GM19238 (cell line): Measurements from ENCODE around the gene ZCCHC14.
"Not testable (repeated sequence)": the region's sequence is repeated elsewhere in the genome, so short reads cannot be mapped to it uniquely, and the experiment has no call there.

Experiments
- DNase-seq: peaks from one replicate; pipeline ENCODE4 v3.0.0; 2011; ENCODE audit warnings: low spot score; ENCODE audit not compliant: insufficient read length

ZCCHC14 gene

DNA sequence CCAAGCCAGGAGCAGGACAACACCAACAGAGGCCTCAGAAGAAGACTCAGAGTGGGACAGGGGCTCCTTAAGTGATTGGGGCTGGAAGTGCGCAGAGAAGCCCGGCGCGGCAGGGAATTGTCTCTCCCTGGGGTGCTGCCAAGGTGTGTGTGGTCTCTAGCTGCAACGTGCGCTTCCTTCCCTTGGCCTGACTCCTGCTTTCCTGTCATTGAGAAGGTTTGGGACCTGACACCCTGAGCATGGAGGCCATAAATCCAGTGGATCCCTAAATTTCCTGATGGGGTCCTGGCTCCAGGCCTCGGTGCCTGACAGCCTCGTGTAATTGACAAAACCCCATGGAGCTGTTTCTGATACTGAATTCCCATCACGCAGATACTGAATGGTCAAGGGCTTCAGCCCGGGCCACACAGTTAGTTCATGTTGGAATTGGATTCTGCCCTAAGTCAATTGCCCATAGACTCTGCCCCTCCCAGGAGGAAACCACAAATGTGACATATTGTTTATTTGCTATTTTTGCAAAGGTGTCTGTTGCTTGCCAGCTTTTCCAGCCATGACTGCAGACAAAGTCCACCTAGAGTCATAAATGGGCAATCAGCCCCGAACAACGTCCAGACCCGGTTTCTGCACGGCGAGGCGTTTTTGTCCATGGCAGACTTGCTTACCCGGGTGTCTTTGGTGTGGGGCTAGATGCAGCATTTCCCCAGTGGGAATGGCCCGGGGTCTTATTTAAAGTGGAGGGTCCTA, 4.4 kb upstream of the ZCCHC14 start:
- DNase-seq = not testable (repeated sequence)

DNA sequence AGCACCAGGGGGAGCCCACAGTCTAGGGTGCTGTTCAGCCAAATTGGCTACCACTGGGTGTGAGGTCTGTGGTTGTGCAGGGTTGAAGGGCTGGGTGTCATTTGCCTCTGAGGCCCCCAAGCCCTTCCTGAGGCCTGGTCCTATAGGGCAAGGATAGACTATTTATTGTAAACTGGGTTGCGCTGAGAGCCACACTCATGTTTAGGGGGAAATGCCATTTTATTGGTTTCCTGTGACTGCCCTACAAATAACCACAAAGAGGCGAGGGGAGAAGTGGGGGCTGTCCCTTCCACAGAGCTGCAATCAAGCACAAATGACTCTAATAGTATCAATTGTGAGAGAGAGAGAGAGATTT, 3.6 kb upstream of the ZCCHC14 start:
- no peak for DNase-seq

DNA sequence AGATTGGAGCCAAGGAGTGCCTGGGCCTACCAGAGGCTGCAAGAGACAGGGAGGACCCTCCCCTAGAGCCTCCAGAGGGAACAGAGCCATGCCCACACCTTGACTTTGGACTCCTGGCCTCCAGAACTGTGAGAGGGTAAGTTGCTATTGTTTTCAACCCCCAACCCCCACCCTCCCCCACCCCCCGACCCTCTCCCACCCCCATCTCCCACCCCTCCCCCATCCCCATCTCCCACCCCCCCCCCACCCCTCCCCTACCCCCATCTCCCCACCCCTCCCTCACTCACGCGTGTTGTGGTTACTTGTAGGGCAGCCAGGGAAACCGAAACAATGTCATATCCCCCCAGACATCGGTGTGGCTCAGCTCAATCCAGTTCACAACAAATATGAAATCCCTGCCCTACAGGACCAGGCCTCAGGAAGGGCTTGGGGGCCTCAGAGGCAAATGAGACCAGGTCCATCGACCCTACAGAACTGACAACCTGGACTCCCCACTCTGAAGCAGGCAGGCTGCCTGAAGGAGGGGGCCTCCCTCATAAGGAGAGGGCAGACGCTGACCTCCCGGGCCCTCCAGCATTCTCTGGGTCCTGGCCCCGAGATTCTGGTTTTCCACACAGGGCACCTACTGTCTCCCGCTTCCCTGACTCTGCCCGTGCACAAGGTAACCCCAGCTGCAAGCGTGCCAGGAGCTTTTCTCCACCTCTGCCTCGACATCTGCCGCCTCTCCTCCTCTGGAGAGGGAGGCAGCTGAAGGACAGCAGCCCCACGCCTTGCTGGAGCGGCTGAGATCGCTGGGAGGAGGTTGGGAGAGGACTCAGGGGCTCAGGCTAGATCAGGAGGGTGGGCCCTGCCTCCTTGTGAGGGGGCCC, 3.0 kb upstream of the ZCCHC14 start:
- no peak for DNase-seq

DNA sequence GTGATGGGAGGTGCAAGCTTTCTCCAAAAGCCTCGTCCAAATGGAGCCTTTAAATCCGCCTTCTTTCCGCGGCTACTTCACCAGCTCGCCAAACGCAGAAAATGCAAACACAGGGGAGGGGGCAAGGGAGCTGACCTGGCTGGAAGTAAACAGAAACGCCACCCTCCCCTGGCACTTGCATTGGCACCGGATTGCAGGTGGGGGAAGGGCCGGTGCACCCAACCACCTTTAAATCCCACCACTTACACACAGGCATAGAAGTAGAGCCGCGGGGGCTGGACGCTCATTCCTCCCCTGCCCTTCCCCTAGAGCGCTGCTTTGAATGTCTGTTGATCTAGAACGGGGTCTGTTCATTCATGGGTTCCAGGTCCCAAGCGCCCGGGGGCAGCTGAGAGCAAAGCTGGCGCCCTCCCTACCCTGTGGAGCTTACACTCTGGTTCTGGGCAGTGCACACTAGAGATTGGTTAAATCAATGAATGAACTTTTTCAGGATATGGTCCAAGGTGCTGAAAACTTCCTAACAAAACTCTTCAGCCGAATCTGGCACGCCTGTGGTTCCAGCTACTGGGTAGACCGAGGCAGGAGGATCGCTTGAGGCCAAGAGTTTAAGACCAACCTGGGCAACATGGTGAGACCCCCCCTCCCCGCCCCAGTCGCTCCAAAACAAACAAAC, 920 bp upstream of the ZCCHC14 start:
- DNase-seq = no peak

DNA sequence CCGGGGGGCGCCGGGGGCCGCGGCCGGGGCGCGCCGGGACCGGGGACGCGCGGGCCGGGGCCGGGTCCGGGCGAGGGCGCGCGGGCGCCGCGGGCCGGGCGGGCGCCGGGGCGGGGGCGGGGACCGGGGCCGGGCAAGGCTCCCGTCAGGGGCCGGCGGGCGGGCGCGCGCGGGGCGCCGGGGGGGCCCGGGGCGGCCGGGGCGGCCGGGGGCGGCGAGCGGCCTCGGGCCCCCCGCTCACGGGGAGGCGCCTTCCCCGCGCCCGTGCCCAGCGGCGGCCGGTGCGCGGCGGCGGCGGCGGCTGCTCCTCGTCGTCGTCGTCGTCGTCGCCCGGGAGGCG, 563 bp downstream of the ZCCHC14 start:
- DNase-seq = no peak

DNA sequence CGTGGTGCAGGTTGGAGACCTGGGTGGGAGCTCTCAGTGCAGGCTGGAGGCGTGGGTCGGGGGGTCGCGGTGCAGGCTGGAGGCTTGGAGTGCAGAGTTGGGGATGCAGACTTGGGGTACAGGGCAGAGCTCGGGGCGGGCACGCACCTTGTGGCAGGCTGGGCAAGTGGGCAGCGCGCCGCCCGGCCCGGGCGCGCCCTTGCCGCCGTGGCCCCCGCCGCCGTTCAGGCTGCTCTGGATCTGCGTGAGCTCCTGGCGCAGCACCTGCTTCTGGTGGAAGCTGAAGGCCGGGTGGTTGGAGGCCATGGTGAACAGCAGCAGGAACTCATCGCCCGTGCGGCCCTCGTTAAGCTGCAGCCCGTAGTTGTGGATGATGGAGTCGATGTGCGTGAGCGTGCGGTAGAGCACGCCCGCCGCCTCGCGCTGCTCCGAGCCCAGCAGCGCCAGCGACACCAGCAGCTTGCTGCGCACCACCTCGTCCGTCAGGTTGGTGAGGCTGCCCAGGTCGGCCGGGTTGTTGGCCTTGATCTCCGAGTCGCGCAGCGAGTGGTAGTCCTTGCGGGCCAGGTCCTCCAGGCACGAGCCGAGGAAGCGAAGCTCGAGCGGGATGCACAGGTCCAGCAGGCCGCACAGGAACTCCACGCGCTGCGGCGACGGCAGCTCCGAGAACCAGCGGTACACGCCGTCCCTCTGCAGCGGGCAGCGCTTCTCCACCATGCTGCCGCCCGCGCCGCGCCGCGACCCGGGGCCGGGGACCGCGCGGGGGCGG, 1.1 kb downstream of the ZCCHC14 start:
- no peak for DNase-seq

DNA sequence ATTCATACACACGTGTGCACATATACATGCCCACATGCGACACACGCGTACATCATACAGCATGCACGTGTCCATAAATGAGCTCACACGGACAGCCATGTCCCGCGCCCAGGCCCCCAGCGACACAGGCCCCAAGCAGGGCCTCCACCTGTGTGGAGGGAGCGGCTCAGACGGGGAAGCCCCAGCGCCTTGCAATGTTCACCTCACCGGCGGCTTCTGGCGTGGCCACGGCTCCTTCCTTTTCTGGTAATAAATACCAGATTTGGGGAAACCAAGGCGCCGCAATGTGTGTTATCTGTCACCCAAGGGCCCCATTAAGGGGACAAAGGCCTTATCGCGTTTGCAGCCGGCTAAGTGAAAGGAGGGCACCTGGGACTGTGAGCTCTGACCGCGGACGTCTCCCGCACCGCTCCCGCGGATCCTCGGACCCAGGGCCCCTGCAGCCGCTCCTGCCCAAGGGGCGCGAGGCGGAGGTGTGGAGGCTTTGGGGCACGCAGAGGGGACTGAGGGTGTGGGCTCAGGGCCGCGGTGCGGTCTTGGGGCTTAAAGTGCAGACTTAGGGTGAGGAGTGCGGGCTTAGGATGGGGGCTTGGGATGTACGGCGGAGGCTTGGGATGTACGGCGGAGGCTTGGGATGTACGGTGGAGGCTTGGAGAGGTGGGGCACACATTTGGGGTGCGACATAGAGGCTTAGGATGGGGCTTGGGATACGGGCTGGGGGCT, 1.9 kb downstream of the ZCCHC14 start:
- not testable (repeated sequence) for DNase-seq

DNA sequence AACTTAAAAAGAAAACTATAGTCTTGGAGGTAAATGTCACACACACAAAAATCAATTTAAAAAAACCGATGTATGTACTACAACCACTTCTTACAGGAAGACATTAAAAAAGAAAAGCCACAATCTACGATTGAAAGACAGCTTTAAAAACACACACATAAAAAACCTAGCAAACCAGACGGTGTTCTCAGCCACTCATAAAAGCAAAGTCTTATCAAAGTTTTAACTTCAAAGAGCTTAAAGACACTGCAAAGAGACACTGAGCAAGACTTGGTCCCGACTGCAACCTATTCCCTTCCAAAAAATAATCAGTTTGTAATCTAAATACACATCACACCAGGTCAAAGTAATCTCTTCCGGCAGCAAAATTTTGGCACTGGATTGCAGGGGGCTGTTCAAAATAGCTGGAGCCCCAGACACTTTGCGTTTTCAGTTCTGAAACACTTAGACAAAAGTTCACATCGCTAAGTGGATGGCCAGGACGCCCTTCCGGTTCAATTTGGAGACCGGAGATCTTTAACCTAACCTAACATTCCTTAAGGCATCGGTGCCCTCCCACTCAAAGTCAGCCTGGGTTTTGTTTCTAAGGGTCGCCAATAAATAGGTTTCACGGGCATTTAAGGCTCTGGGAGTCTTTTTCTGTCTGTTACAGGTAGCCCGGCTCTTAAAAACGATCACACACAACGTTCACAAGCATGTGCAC, 2.6 kb downstream of the ZCCHC14 start:
- DNase-seq = no peak

DNA sequence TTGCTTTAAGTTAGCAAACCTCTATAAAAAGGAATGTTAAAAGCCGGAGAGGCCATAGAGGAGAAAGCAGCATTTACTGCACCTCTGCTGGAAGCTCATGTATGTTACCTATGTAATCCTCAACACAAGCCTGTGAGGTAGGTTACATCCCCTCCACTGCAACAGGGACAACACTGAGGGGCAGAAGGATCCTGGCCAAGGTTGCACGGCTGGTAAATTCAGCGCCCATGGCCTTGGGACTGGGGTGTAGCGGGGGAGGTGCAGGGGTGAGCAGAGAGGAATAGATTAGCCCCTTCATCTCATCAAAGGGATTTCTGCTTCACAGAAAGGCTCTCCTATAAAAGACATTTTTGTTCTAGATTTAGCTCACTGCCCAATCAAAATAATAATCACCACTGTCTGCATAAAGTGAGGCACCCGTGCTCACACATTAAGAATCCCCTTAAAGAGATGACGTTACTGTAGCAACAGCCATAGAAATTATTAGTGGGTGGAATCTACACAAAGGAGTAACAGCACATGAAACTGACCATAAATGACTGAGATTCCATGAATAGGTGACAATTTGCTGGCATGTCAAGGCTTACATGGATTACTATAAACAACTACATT, 3.3 kb downstream of the ZCCHC14 start:
- no peak for DNase-seq

DNA sequence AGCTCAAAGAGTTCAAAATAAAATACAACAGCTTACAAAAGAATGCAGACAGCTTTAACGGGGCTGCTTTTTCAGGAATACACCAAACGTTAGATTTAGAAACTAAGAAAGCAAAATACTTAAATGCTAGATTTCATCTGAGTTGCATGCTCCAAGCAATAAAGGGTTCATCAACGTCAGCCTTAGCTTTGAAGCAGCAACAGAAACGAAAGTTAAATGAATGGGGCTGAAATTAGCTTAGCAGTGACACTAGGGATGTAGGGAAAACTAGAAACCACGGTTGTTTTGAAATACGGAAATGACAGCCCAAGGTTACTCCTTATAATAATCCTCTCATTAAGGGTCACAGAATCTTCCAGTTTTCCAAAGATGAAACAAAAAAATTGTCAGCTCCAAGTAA, 3.9 kb downstream of the ZCCHC14 start:
- not testable (repeated sequence) for DNase-seq

DNA sequence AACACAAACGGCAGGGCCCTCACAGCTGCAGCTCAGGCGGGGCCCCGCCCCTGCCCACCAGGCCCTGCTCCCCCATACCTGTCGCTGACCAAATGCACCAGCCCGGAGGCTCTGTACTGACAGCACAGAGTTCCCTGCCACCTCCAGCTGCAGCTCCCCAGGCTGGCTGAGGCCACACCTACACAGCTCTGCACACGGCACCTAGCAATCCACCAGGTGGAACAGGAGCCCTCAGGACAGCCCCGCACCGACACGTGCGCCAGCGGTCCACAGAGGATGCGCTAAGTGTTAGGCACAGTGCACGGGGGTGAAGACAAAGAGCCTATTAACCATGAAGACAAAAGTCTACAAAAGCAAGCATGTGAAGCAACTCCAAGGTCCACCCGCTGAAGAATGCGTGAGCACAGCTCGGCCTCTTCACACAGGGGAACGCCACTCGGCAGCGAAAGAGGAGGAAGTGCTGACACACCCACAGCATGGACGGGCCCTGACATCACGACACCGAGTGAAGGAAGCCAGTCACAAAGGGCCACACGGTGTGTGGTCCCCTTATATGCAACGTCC, 5.4 kb downstream of the ZCCHC14 start:
- no peak for DNase-seq

DNA sequence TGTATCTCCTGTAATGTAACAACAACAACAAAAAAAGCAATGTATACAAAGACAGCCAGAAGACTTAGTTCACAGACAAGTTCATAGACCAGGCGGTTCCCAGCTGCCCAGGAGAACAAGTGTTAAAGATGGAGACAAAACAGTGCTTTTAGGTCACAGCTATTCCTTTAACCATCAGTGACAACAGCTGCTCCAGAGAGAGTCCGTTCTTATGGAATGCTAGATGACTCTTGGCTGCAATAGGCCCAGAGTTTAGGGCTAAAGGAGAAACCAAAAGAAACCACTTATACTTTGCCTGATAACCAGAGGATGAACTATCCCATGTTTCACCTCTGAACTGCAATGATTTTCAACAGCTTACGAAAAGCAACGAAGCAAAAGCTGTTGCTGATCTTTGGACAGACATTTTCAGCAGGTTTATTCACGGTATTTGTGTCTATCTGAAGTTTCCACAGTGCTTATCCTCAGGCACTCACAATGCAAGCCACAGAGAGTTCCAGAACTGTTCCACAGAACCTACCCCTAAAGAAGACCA, 6.0 kb downstream of the ZCCHC14 start:
- no peak for DNase-seq

DNA sequence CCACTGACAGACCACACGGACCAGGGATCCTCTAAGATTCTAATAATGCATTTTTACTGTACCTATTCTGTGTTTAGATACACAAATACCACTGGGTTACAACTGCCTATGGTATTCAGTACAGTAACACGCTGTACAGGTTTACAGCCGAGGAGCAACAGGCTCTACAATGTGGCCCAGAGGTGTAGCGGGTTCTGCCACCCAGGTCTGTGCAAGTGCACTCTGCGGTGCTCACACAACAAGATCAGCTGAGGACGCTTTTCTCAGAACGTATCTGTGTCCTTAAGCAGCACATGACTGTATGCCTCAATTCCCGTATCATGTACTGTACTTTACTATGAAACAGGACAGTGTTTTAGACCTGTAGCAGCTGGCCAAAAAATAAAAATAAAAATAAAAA, 6.5 kb downstream of the ZCCHC14 start:
- DNase-seq = no peak

DNA sequence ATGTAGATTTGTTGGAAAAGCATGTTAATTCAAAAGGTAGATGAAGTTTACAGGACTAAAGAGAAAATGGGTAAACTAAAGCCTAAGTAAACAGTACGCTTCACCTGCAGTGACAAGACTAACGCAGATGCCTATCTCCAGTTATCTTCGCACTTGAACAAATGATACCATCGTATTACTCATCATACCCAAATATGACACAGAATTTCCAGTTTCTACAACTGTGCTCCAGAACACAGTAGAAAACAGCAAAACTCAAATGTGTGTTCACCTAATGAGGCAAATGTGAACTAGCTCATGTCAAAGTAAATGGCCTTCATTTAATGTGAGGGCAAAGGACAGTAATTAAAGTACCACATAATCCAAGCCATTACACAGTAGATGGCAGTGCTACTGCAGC, 7.0 kb downstream of the ZCCHC14 start:
- not testable (repeated sequence) for DNase-seq

DNA sequence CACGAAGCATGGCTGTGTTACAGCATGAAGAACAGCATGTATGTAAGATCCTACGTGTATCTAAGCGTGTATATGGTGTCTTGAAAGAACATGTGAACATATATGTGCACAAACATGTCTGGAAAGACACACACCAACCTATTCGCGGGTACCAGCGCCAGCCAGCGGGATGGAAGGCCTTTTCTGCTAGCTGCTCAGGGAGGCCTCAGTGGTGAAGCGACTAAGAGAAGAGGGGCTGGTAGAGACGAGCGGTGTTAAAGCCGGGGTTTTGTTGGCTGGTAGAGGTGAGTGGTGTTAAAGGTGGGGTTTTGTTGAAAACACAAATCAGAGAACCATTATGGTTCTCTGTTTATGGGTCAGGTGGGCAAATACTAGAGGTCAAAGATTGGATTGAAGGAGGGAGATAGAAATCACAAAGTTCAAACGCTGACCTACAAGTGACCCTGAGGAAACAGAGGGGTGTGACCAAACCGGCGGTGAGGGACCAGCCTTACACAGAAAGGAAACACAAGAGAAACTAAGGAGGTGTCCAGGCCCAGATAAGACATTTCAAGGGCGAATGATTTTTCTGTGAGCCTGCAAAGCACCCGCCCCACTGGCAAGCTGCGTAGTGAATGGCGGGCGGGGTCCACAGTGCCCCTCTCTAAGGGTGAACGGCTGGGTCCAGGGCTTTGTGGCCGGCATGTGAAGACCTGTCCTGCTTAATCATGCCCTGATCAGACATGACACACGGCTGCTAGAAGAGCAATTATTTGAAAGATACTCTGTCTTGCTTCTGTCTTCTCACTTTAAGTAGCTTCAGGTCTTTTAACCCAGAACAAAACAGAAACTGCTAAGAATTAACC, 8.1 kb downstream of the ZCCHC14 start:
- no peak for DNase-seq

DNA sequence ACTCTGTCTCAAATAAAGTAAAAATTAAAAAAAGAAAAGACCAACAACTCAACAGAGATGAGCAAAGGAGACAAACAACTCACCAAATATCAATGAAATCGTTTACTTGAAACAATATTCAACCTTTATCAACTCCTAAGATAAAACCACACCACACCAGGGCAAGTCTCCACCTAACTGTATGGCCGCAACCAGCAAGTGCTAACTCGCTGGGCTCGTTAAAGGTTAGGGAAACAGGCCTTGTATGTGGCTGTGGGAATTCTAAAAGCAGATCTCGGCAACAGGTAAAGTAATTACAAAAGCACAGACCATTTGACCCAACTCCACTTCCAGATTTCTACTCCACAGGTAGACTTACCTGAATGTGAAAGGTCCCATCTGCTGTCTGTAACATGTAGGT, 9.3 kb downstream of the ZCCHC14 start:
- no peak for DNase-seq

DNA sequence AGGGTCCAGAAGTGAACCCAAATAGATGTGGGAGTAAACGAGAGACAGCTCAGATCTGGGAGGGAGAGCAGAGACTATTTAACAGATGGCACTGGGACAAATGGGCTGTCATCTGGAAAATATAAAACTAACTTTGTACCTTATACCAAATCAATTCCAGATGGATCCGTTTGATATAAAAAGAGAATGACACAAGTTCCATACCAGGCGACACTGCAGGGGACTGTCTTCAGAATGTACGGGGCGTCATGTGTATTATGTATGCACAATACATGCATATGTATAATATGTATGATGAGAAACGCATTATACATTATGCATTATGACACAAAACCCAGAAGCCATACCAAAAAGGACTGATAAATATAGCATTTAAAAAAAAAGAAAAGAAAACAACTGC, 10.2 kb downstream of the ZCCHC14 start:
- DNase-seq = not testable (repeated sequence)

DNA sequence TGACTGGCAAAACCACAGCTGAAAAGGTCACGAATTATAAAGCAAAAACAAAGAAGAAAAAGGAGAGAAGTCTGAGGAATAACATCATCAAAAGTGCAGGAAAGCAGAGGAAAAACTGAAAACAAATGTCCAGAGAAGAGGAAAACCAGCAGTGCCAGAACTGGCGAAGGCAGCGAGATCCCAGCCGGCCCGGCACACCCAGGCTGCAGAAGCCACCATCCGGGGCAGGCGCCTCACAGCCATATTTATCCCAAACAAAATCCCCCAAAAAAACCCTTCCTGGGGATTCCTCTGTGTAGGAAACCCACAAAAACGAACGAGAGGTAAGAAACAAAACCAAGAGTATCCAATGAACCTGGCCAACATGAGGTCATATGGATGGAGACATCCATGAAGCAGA, 10.6 kb downstream of the ZCCHC14 start:
- DNase-seq = no peak
